GM21825 (cell line): ENCODE results near the gene LHCGR.
"Not testable (repeated sequence)": the region's sequence is repeated elsewhere in the genome, so short reads cannot be mapped to it uniquely, and the experiment has no call there.

Experiments
- ATAC-seq: cut with Tn5 transposase; IDR thresholded peaks from one replicate; pipeline ENCODE4 v1.9.1; 2021; ENCODE audit warnings: mild to moderate bottlenecking, moderate library complexity; ENCODE audit not compliant: unreplicated experiment

The LHCGR gene

DNA sequence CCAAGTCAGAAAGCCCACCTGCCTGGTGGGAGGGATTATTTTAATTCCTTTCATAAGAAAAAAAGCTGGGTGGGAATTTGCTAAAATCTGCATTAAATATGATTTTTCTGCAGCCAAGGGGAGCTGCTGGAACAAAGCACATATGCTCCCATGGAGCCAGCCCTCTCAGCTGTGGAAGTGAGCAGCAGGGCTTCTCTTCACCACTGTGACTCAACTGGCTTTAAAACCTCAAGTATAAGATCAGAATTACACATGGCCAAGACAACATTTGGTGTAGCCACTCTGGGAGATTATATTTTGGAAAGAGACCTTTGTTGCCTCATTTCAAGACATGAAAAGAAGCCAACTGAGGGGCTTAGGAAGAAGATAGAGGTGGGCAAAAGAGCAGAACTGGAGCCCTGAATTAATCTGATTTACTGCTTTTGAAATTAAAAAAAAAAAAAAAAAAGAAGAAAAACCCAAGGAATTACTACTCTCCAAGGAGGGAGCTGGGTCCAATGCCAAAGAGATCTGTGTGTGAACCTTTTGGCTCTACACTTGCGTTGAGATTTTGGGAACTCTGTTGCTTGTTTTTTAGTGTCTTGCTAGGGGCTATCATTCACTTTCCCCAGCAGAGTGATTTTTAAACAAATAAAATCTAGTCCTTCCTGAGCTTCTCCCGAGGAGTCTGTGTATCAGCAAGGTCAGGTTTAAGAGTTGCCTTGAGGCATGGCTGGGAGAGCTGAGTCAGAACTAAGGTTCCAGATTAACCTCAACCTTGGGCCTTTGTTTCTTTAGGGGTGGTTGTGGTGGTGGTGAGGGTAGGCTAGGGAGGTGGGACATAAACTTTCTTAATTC is 6.0 kb downstream of the LHCGR start:
- peak; percentile 57 for ATAC-seq

DNA sequence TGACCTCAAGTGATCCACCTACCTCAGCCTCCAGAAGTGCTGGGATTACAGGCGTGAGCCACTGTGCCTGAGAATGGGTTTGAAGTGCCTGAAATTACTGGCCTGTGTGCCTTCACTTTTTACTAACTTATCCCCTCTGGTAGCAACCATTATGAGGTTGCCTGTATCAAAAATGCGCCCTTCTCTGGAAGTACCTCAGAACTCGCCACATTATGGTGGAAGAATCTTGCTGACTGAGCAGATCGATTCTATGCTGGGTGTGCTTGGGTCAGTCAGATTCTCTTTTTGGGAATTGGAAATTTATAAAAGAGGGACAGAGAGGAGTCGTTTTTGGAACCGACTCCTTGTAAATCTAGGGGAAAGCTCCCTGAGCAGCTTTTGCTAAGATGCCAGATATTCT is 8.2 kb downstream of the LHCGR start:
- no peak for ATAC-seq

DNA sequence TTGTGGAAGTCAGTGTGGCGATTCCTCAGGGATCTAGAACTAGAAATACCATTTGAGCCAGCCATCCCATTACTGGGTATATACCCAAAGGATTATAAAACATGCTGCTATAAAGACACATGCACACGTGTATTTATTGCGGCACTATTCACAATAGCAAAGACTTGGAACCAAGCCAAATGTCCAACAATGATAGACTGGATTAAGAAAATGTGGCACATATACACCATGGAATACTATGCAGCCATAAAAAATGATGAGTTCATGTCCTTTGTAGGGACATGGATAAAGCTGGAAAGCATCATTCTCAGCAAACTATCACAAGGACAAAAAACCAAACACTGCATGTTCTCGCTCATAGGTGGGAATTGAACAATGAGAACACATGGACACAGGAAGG is 16.3 kb downstream of the LHCGR start:
- not testable (repeated sequence) for ATAC-seq

DNA sequence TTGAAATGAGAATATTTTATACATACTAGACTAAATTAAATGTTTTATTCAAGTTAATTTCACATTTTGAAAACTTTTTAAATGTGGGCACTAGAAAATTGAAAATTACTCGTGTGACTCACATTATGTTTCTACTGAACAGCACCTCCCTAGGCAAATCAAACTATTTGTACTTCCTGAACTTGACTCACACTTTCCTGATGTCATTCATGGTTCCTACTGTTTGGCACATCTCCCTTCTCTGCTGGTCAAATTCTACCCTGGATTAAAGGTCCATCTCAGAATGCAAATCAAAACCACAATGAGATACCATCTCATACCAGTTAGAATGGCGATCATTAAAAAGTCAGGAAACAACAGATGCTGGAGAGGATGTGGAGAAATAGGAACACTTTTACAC is 16.7 kb downstream of the LHCGR start:
- no peak for ATAC-seq

DNA sequence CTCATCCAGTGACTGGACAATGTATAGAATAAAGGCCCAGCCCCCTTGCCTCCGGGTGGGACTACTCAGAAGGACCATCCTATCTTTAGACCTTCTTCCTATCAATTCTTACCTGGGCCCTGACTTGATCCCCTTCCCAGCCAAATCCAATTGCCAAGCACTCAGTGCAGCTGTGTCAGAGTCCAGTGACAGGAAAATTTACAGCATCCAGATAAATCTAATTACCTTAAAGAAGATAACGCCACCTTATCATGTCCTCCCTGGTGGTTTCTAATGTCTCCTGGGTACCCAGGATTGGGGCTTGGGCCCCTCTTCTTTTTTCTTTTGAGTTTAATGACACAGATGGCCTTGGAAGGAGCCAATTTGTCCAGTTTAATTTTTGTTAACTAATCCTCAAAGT is 19.3 kb downstream of the LHCGR start:
- ATAC-seq = no peak

DNA sequence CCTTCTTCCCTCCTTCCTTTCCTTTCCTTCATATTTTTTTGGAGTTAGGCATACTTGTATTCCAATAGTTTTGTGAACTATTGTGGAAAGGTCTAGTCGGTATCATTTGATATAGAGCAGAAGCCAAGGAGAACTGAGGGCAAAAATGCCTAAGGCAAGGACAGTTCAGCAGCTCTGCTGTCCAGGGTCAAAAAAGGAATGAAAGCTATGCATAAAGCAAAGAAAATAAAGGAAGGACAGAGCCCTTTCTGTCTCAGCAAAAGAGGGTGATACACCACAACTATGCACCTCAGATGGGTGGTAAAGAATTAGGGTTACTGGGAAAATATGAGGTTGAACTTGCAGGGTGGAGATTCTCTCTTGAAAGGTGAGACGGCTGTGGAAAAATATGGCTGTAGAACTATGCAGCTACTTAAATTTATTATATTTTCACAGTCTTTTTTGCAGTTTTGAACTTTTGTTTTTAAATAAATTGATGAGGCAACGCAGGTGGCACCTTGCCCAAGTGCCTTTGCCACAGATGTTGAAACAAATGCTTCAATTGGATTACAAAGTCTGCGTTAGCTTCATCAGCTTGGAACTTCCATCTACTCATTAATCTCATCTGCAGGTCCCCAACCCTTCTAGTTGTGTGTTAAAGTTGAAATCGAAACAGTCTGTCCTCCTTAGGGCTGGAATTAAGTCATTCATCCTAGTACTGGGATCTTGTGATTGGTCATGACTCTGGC is 20.8 kb downstream of the LHCGR start:
- no peak for ATAC-seq

DNA sequence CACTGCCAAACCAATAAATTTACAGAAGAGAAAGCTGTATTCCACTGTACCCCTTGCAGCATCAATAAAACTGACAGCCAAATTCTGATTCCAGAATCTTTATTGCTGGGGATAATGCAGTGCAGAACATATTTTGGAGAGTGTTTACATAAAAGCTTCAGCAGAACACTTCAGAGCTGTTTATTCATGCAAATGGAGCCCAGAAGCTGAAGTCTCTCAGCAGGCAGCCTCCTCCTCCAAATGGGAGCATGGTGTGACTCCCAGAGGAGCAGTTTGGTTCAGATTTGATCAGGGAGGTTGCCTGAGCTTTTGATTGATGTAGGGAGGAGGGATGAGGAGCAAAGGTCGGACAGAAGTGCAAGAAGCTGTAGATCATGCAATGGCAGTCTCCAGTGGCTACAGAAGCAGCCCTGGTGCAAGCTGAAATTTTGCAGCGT is 22.4 kb downstream of the LHCGR start:
- no peak for ATAC-seq

DNA sequence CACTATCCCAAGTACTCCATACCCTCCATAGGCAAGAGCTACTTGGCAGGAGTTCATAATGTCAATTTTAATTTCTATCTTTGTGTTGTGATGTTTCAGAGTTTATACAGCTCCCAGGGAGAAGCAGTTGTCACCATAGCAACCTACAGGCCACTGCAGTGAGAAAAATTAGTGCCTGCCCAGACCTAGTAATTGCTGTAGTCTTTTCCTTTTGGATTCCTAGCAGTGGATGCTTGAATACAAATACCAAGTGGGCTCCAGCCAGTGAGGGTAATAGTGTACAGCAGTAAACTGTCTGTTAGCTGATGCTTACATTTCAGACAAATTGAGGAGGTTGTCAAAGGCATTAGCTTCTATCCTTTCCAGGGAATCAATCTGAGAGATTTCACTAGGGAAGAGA is 26.7 kb downstream of the LHCGR start:
- no peak for ATAC-seq

DNA sequence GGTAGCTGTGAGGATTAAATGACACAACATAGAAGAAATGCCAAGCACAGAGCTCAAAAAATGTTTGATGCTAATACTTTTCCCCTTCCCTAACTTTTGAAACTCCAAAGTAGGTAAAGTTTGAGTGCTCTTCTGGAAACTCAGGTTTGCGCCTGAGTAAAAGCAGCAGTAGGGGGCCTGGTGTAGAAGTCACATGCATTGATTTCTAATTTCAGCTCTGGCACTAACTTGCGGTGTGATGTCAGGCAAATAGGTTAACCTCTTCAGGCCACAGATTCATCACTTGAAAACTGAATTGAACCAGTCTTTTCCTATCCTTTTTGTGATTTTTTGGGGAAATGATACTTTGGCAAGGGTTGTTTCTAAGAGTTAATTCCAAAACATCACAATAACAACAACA is 27.2 kb downstream of the LHCGR start:
- no peak for ATAC-seq

DNA sequence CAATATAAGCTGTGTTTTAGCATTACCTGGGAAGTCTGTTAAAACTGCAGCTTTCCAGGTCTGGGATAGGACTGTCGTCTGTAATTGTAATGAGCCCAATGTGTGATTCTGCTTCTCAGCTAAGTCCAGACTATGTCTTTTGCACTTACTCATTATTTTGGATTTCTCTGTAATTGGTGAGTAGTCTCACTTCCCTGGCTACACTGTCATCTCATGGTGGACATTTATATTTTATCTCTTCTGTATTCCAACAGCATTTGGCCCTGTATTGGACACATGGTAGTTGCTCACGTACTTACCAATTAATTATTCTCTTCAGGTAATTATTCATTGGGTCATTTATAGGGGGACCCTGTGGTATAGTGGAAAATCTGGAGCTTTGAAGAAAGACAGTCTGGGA is 28.0 kb downstream of the LHCGR start:
- no peak for ATAC-seq

DNA sequence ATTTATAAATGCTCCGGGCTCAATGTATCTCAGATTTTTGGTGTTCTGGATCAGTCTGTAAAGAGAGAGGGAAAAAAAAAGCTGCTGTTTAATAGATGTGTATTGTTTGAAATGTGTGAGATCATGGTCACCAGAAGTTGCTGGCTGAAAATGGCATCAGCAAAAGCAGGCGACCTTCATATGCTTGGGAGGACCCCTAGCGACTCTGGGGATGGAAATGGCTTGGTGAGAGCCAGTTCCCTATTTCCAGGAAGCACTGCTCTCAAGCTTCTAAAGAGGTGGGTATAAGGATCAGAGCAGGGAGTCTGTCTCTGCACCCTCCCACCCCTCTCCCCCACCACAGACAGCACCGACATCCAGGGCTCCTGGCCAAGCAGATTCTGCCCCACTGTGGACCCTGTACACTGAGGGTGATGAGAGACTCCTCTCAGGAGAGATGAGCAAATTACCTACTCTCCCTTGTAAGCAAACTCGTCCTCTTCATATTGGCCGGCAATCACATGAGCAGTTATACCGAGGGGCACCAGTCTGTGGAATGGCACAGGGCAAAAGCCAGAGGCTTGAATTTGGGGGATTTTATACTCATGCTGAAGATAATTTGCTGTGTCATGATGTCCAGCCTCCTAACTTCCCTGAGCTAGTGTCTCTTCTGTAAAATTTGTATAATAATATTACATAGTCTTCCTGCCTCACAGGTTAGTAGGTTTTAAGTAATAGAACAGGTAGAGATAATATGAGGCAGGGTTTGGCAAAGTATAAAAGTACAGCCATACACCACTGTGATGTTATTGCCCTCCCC is 29.6 kb downstream of the LHCGR start:
- ATAC-seq = no peak

DNA sequence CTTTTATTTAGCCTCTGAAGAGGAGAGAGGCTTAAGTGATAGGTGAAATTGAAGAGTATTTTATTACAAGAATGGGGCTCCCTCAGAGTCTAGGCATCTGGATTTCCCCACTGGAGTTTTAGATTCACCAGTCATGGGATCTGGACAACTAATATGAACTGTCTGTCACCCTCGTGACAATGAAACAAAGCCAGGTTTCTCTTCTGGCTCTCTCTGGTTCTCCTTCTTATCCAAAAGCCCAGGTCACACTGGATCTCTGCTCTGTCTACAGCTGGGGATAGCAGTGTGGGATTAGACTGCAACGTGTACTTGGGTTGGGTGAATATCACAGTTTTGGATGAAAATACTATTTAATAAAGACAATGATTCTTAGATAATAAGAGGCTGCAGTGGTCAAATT is 31.2 kb downstream of the LHCGR start:
- ATAC-seq = no peak

DNA sequence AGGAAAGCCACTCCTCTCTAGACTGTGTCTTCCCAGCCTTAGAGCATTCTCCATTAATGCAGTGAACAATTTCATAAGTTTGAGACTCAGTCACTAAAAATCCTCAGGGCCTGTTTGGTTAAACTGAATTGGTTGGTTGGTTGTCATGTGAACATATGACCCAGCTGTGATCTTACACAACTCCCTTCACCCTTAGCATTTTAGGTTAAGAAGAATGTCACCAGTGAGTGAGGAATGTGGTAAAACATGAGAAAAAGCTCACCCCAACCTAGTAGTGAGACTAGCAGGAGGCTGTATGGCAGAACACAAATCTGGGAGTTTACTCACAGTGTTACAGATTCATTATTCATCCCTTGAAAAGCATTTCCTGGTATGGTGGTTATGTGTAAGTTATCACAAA is 32.4 kb downstream of the LHCGR start:
- no peak for ATAC-seq

DNA sequence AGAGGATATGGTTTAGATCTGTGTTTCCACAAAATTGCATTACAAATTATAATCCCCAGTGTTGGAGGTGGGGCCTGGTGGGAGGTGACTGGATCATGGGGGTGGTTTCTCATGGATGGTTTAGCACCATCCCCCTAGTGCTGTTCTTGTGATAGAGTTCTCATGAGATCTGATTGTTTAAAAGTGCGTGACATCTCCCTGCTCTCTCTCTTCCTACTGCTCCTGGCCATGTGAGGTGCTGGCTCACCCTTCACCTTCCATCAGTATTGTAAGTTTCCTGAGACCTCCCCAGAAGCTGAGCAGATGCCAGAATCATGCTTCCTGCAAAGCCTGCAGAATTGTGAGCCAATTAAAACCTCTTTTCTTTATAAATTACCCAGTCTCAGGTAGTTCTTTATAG is 33.1 kb downstream of the LHCGR start:
- no peak for ATAC-seq

DNA sequence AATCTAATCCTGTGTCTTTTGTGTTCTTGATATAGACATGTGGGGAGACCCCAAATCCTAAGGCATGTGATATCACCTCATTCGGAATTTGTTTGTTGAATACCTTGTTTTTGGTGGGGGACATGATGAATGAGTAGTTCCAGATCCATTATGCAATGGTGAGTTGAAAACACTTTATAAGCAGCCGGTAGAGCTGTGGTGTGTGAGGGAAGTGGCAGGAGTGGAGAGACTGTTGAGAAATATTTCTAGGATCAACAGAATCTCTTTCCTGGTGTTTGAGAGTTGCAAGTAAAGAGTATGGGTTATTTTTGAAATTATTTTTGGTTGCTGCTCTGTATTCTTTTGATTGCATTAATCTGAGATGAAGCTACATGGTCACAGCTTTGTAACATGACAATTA is 34.4 kb downstream of the LHCGR start:
- no peak for ATAC-seq

DNA sequence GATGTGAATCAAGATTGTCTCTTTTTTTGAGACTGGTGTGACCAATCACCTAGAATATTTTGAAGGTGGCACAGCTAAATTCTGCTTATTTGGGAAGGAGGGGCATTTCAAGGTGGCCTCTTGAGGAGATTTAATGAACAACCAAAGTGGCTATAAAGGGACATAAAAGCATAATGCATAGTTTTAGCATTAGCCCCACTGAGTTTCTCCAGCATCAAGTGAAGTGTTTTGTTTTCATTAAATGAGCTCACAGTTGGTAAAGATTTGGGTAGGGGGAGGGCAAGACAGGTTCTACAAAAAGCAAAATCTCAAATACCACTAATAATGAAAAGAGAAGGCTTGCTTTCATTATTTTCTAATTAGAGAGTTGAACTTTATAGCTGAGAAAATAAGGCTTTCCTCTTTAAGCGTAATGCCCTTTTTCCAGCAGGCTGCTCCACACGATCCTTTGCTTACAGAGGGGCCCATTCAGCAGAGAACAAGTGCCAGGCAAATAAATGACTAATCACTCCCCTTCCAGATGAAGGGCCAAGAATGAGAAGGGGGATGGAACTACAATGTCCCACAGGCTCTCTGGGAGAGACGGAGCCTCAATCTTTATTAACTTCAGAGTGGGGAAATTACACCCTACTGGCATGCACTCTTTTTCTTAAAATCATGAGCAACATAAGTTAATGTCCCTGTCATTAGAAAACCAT is 35.9 kb downstream of the LHCGR start:
- ATAC-seq = no peak

DNA sequence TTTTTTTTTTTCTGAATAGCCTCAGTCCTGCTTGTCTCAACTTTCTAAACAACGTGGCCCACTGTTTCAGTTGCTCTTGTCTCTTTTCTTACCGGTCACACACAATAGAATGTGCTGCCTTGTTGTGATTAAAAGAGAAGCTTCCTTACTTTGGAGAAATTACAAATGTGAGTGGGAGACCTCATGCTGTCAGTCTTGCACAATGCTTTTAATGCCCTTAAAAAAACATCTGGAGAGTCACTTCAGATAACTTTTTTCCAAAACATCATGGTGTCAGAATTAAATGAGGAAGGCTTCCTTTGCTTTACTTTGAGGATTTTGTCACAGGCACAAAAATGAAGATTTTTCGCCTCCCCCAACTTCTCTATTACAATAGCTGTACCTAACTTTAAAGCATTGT is 37.7 kb downstream of the LHCGR start:
- no peak for ATAC-seq

DNA sequence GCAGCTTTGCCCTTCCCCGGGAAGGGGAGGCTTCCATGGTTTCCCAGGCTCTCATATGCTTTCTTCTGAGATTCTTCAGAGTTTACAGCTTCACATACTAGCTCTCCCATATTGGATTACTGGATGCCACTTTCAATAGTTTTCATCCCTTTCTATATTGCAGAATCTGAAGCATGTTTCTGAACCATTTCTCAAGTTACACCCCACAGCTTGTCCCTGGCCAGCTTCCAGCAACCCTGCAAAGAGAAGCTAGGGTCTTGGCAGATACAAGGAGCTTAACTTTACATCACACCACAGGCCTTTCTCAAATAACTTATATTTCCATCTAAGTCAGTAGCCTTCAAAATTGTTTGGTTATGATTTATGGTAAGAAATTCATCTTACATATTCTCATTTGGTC is 39.6 kb downstream of the LHCGR start:
- no peak for ATAC-seq

DNA sequence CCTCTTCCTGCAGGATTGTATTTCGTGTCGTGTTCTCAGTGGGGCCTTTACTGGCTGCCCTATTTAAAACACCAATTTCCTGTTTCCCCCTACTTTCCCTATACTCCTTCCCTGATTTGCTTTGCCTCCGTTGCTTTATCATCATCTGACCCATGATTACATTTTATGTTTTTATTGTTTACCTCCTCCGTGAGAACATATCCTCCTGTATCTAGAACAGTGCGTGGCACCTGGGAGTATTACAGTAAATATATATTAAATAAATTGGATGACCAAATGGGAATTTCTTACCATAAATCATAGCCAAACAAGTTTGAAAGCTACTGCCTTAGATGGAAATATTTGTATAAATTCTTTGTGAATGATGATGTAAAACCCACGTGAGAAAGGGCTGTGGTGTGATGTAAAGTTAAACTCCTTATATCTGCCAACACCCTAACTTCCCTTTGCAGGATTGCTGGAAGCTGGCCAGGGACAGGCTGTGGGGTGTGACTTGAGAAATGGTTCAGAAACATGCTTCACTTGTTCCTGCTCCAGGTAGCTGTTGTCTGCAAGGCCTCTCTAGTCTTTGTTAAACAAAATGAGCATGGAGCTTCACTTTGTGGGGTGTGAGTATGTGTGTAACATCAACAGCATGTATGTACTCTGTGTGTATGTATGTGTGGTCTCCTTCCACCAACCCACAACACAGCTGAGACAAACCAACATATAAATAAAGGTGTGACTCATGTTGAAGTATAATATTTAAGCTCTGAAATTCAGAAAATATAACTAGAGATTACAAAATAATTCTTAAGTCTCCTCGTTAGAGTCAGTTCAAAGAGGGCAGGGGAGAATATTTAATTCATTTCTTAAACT is 40.3 kb downstream of the LHCGR start:
- no peak for ATAC-seq

DNA sequence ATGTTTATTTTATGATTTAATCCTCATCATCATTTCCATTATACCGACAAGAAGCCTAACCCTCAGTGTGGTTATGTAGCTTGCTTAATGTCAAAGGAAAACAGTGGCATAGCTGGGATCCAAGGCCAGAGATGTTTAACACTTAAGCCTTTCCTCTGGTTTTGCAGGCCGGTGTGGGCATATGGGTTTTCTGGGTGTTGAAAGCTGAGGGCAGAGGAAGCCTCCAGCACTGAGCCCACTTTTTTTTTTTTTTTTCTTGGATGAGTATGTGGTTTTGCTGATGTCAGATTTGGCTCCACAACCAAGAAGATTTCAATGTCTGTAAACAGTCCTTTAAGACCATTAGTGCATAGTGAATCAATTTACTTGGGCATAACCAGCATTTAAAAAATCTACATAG is 41.3 kb downstream of the LHCGR start:
- ATAC-seq = no peak
